HG03060 (cell line): Measurements from ENCODE around the gene FGF5.
"Not testable (repeated sequence)": the region's sequence is repeated elsewhere in the genome, so short reads cannot be mapped to it uniquely, and the experiment has no call there.

Experiments
- ATAC-seq: cut with Tn5 transposase; IDR thresholded peaks from one replicate; pipeline ENCODE4 v1.9.1; 2021; ENCODE audit warnings: low read depth, moderate number of reproducible peaks; ENCODE audit not compliant: unreplicated experiment

Gene FGF5

GRCh38 chr4:80286451-80286850, 20.0 kb downstream of the FGF5 start:
- no peak for ATAC-seq

- not testable (repeated sequence) for ATAC-seq
Measured at GRCh38 chr4:80290665-80291064, 24.2 kb downstream of the FGF5 start.

- no peak for ATAC-seq
Measured at GRCh38 chr4:80294206-80294605, 27.7 kb downstream of the FGF5 start.

- no peak for ATAC-seq
Measured at GRCh38 chr4:80295336-80295735, 28.9 kb downstream of the FGF5 start.

GRCh38 chr4:80295826-80296225, 29.4 kb downstream of the FGF5 start:
- no peak for ATAC-seq

GRCh38 chr4:80301884-80302283, 35.4 kb downstream of the FGF5 start:
- ATAC-seq: no peak

GRCh38 chr4:80302616-80303223, 36.3 kb downstream of the FGF5 start:
- ATAC-seq: no peak

- ATAC-seq: no peak
Measured at GRCh38 chr4:80305466-80305865, 39.0 kb downstream of the FGF5 start.

GRCh38 chr4:80306260-80306659, 39.8 kb downstream of the FGF5 start:
- ATAC-seq: no peak

- ATAC-seq: no peak
Measured at GRCh38 chr4:80307183-80307735, 40.8 kb downstream of the FGF5 start.

GRCh38 chr4:80307774-80308465, 41.5 kb downstream of the FGF5 start:
- no peak for ATAC-seq

- ATAC-seq: no peak
Measured at GRCh38 chr4:80308466-80308822, 42.0 kb downstream of the FGF5 start.

- ATAC-seq: no peak
Measured at GRCh38 chr4:80309294-80310004, 43.0 kb downstream of the FGF5 start.

- no peak for ATAC-seq
Measured at GRCh38 chr4:80311130-80311529, 44.7 kb downstream of the FGF5 start.

- no peak for ATAC-seq
Measured at GRCh38 chr4:80312124-80312523, 45.7 kb downstream of the FGF5 start.

- ATAC-seq: no peak
Measured at GRCh38 chr4:80313627-80314026, 47.2 kb downstream of the FGF5 start.

- ATAC-seq: not testable (repeated sequence)
Measured at GRCh38 chr4:80315848-80316247, 49.4 kb downstream of the FGF5 start.

- no peak for ATAC-seq
Measured at GRCh38 chr4:80321341-80321740, 54.9 kb downstream of the FGF5 start.

- ATAC-seq: no peak
Measured at GRCh38 chr4:80321776-80322175, 55.3 kb downstream of the FGF5 start.

- ATAC-seq: no peak
Measured at GRCh38 chr4:80322716-80323115, 56.3 kb downstream of the FGF5 start.

- ATAC-seq: no peak
Measured at GRCh38 chr4:80324171-80324570, 57.7 kb downstream of the FGF5 start.

- no peak for ATAC-seq
Measured at GRCh38 chr4:80331693-80332092, 65.2 kb downstream of the FGF5 start.
